Breast epithelium (tissue), 3 donors: ENCODE measurements around the gene FKBP2.

Experiments used
- CTCF ChIP-seq, 3 donors: fragments of 450-650 bp; IDR thresholded peaks; one replicate each; pipeline ENCODE4 v1.5.1; 2016 to 2017; ENCODE audit warnings: antibody characterized with exemption in 3 of 3, mild to moderate bottlenecking in 3 of 3, moderate library complexity in 3 of 3
- POLR2A ChIP-seq: fragments of 450-650 bp; IDR thresholded peaks from one replicate; pipeline ENCODE4 v1.6.1; 2016; ENCODE audit warnings: antibody characterized with exemption, mild to moderate bottlenecking, moderate library complexity
- POLR2AphosphoS5 ChIP-seq, 3 donors: sonication (generic); formaldehyde crosslinking; IDR thresholded peaks; one replicate each; pipeline ENCODE4 v1.6.1; 2017; ENCODE audit warnings: antibody characterized with exemption in 3 of 3

GRCh38 chr11:64249038-64249437, 8.1 kb downstream of the FKBP2 start:
- TF ChIP-seq POLR2AphosphoS5 (IDR thresholded peaks at IDR 0.05) = no peak
- TF ChIP-seq CTCF (IDR thresholded peaks at IDR 0.05) = no peak
- TF ChIP-seq POLR2A = no peak
